ENCODE data around the gene MIB1.

Gene MIB1

DNA sequence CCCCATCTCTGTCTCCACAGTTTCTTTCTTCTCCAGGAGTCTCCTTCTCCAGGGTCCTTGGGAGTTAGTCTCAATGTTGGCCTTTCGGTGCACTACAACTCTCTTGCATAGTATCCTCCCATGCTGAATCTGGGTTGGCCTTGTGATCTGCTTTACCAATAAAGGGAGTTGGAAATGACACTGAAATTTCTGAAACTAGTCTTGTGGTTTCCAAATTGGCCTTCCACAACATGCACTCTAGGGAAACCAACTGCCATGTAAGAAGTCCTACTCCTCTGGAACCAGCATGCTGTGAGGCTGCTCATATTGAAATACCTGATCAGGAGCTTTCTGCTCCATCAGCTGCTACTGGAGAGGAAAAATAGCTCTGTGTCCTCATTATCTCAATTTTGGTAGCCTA lies 26.1 kb upstream of the MIB1 start:
- Histone ChIP-seq H3K9me3 (ENCODE audit: low read length) (peaks cover 10% of the 10 kb centered on the region), H4K20me1 (ENCODE audit: insufficient read depth, low read length) (no peaks in the 10 kb centered on the region), H3K79me2 (ENCODE audit: insufficient read depth, low read length) (no peaks in the 10 kb centered on the region), H3K27me3 (ENCODE audit: insufficient read depth, low read length) (no peaks in the 10 kb centered on the region), H3K4me1 (ENCODE audit: insufficient read depth, low read length, severe bottlenecking) (no peaks in the 10 kb centered on the region), H3K36me3 (ENCODE audit: insufficient read depth, low read length) (peaks cover 18% of the 10 kb centered on the region), H3K9me2 (ENCODE audit: low read depth, low read length) (no peaks in the 10 kb centered on the region), H3K9ac (ENCODE audit: low read length) (no peak overlapping the region), H3K4me3 (ENCODE audit: low read depth, low read length, poor library complexity, severe bottlenecking) (no peak overlapping the region), H3K27ac (ENCODE audit: low read depth, low read length, poor library complexity, severe bottlenecking) (no peak overlapping the region), H3F3A (ENCODE audit: insufficient read depth, low read length) (no peaks in the 10 kb centered on the region), H2AFZ (ENCODE audit: low read length) (no peak overlapping the region), H3K4me2 (ENCODE audit: low read length) (no peak overlapping the region)
- no peak for TF ChIP-seq EZH2 (IDR thresholded peaks at IDR 0.05; ENCODE audit: borderline replicate concordance, low read length)
- TF ChIP-seq, protein P1, sequence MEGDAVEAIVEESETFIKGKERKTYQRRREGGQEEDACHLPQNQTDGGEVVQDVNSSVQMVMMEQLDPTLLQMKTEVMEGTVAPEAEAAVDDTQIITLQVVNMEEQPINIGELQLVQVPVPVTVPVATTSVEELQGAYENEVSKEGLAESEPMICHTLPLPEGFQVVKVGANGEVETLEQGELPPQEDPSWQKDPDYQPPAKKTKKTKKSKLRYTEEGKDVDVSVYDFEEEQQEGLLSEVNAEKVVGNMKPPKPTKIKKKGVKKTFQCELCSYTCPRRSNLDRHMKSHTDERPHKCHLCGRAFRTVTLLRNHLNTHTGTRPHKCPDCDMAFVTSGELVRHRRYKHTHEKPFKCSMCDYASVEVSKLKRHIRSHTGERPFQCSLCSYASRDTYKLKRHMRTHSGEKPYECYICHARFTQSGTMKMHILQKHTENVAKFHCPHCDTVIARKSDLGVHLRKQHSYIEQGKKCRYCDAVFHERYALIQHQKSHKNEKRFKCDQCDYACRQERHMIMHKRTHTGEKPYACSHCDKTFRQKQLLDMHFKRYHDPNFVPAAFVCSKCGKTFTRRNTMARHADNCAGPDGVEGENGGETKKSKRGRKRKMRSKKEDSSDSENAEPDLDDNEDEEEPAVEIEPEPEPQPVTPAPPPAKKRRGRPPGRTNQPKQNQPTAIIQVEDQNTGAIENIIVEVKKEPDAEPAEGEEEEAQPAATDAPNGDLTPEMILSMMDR (IDR thresholded peaks at IDR 0.05; ENCODE audit: low read length): no peak

DNA sequence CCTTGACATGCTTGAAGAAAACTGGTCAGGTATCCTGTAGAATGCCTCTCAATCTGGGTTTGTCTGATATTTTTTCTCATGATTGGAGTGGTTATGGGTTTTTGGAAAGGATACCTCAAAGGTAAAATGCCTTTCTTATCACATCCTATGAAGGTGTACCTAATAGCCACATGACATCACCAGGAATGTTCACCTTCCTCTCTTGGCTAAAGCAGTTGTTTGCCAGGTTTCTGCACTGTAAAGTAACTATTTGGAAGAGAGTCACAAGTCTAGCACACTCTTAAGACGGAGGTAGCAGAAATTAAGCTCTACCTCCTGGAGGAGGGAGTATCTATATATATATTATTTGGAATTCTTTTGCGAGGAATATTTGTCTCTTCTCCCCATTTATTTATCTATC lies 17.9 kb upstream of the MIB1 start:
- no peaks in the 10 kb centered on the region for H3K36me3 ChIP-seq (ENCODE audit: insufficient read depth, low read length)
- H3K27ac ChIP-seq (ENCODE audit: low read depth, low read length, poor library complexity, severe bottlenecking): no peak overlapping the region
- no peaks in the 10 kb centered on the region for H3K79me2 ChIP-seq (ENCODE audit: insufficient read depth, low read length)
- H3K9me2 ChIP-seq (ENCODE audit: low read depth, low read length): no peaks in the 10 kb centered on the region
- no peaks in the 10 kb centered on the region for H3F3A ChIP-seq (ENCODE audit: insufficient read depth, low read length)
- no peak overlapping the region for H3K4me3 ChIP-seq (ENCODE audit: low read depth, low read length, poor library complexity, severe bottlenecking)
- H2AFZ ChIP-seq (ENCODE audit: low read length): no peak overlapping the region
- no peaks in the 10 kb centered on the region for H3K9me3 ChIP-seq (ENCODE audit: low read length)
- H3K4me2 ChIP-seq (ENCODE audit: low read length): no peak overlapping the region
- TF ChIP-seq, protein P1 (IDR thresholded peaks at IDR 0.05; ENCODE audit: low read length): no peak
- TF ChIP-seq EZH2 (IDR thresholded peaks at IDR 0.05; ENCODE audit: borderline replicate concordance, low read length): no peak
- no peaks in the 10 kb centered on the region for H3K27me3 ChIP-seq (ENCODE audit: insufficient read depth, low read length)
- no peaks in the 10 kb centered on the region for H4K20me1 ChIP-seq (ENCODE audit: insufficient read depth, low read length)
- no peaks in the 10 kb centered on the region for H3K4me1 ChIP-seq (ENCODE audit: insufficient read depth, low read length, severe bottlenecking)
- no peak overlapping the region for H3K9ac ChIP-seq (ENCODE audit: low read length)

DNA sequence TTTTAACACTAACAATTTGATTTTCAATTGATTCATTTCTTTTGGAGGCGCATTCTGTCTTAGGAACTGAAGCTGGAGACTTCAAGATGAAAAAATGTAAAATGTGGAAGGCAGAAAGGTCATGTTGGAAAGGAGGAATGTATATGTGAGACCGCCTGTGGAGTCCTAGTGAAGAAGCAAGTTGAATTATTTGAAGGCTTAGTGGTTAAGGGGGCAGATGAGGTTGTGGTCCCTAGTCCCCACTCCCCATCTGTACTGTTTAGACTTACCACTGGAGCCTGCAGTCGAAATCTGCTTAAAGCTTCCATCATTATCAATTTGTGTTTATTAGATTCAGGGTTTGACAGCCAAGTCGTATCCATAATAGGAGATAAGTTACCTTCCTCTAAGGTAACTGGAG lies 15.4 kb upstream of the MIB1 start:
- Histone ChIP-seq H3K9me2 (ENCODE audit: low read depth, low read length) (no peaks in the 10 kb centered on the region), H3K9ac (ENCODE audit: low read length) (no peak overlapping the region), H3K9me3 (ENCODE audit: low read length) (no peaks in the 10 kb centered on the region), H4K20me1 (ENCODE audit: insufficient read depth, low read length) (no peaks in the 10 kb centered on the region), H3K4me2 (ENCODE audit: low read length) (no peak overlapping the region), H3K4me1 (ENCODE audit: insufficient read depth, low read length, severe bottlenecking) (no peaks in the 10 kb centered on the region), H3F3A (ENCODE audit: insufficient read depth, low read length) (no peaks in the 10 kb centered on the region), H3K36me3 (ENCODE audit: insufficient read depth, low read length) (no peaks in the 10 kb centered on the region), H3K27ac (ENCODE audit: low read depth, low read length, poor library complexity, severe bottlenecking) (no peak overlapping the region), H2AFZ (ENCODE audit: low read length) (no peak overlapping the region), H3K79me2 (ENCODE audit: insufficient read depth, low read length) (no peaks in the 10 kb centered on the region), H3K27me3 (ENCODE audit: insufficient read depth, low read length) (no peaks in the 10 kb centered on the region), H3K4me3 (ENCODE audit: low read depth, low read length, poor library complexity, severe bottlenecking) (no peak overlapping the region)
- TF ChIP-seq EZH2 (IDR thresholded peaks at IDR 0.05; ENCODE audit: borderline replicate concordance, low read length): no peak
- TF ChIP-seq, protein P1 (IDR thresholded peaks at IDR 0.05; ENCODE audit: low read length): no peak

Data from OCI-LY1 (cell line).